Testis (tissue), 3 donors: ENCODE results near the gene TMEM114. TPM values are rescaled to one million over a fixed set of nuclear protein-coding genes. Genes with fewer than 3 reads are reported as not detected.
"Not testable (repeated sequence)": the region's sequence is repeated elsewhere in the genome, so short reads cannot be mapped to it uniquely, and the experiment has no call there.

Experiments used
- DNase-seq: peaks from one replicate; pipeline ENCODE4 v3.0.0-alpha.2; 2019
- H3K27ac ChIP-seq, 2 donors: fragments of 200-600 bp; sonication (generic); one replicate each; pipeline ENCODE4 v1.5.1; 2019
- H3K27me3 ChIP-seq: fragments of 200-600 bp; sonication (generic); one replicate; pipeline ENCODE4 v1.5.1; 2019
- H3K36me3 ChIP-seq: fragments of 200-600 bp; sonication (generic); one replicate; pipeline ENCODE4 v1.5.1; 2017; ENCODE audit warnings: low read depth; ENCODE audit errors: missing control alignments
- H3K4me1 ChIP-seq: fragments of 200-600 bp; sonication (generic); one replicate; pipeline ENCODE4 v1.5.1; 2019
- H3K4me3 ChIP-seq, 2 donors: fragments of 200-600 bp; sonication (generic); one replicate each; pipeline ENCODE4 v1.5.1; 2017 to 2019
- H3K9me3 ChIP-seq: fragments of 200-600 bp; sonication (generic); one replicate; pipeline ENCODE4 v1.5.1; 2017
- POLR2A ChIP-seq: fragments of 450-650 bp; IDR thresholded peaks from one replicate; pipeline ENCODE4 v1.6.1; 2017; ENCODE audit warnings: antibody characterized with exemption, mild to moderate bottlenecking, moderate library complexity
- WGBS, 2 donors: methylation state at CpG; one replicate each; pipeline ENCODE4 v1.1.5; 2018; 5-methylcytosine and 5-hydroxymethylcytosine counted together
- intact Hi-C: fragments of 100-400 bp; cut with DNase I; formaldehyde crosslinking; loops from one replicate; pipeline ENCODE4 v1.15.1; 2023; ENCODE audit warnings: low total_unique reads
- polyA plus RNA-seq: library from polyadenylated mRNA; stranded (reverse); fragments of 350-450 nt; fragmentation: Illumina TruSeq; extraction: RNeasy Lipid Tissue Mini Kit (QIAGEN cat#74804); gene quantifications from one replicate; pipeline ENCODE4 v1.2.3, GENCODE V29; 2014; ENCODE audit warnings: low read depth, low replicate concordance; ENCODE audit not compliant: insufficient read depth
- total RNA-seq, 2 donors: library from RNA; depleted of rRNA; stranded (reverse); fragments of >200 nt; gene quantifications; one replicate each; pipeline ENCODE4 v1.2.3, GENCODE V29; 2016
- TF ChIP-seq, protein P1 (sequence below), 3 experiments: fragments of 450-650 bp in 2 of 3; fragments of 200-600 bp in 1 of 3; sonication (generic) in 1 of 3; IDR thresholded peaks; one replicate each; pipeline ENCODE4 v1.5.1; 2016 to 2019; ENCODE audit warnings: antibody characterized with exemption in 3 of 3, mild to moderate bottlenecking in 2 of 3, moderate library complexity in 1 of 3

The TMEM114 gene
- total and polyA plus RNA-seq, 3 donors from 2014 or later = not detected

DNA sequence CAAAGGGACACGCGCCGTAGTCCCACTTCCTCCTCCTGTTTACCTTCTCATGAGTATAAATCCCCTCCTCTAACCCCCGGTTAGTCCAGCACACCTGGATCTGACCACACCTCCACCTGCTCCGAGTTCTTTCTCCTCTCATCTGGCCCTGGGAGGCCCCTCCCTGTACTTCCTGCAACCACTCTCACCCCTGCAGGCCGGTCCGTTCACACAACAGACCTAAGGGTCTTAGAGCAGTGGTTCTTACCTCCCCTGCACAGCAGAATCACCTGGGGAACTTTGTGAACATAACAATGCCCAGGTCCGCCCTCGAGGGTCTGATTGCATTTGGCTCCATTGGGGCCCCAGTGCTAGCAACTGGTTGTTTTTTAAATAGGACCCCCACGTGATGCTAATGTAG is 24.8 kb downstream of the TMEM114 start:
- H3K9me3 ChIP-seq = no peaks in the 10 kb centered on the region
- intact Hi-C loops = loop anchor here (10.0 kb wide), 1 partner anchor 319 kb away; the partner anchor contains the start of gene LITAFD
- TF ChIP-seq, protein P1, sequence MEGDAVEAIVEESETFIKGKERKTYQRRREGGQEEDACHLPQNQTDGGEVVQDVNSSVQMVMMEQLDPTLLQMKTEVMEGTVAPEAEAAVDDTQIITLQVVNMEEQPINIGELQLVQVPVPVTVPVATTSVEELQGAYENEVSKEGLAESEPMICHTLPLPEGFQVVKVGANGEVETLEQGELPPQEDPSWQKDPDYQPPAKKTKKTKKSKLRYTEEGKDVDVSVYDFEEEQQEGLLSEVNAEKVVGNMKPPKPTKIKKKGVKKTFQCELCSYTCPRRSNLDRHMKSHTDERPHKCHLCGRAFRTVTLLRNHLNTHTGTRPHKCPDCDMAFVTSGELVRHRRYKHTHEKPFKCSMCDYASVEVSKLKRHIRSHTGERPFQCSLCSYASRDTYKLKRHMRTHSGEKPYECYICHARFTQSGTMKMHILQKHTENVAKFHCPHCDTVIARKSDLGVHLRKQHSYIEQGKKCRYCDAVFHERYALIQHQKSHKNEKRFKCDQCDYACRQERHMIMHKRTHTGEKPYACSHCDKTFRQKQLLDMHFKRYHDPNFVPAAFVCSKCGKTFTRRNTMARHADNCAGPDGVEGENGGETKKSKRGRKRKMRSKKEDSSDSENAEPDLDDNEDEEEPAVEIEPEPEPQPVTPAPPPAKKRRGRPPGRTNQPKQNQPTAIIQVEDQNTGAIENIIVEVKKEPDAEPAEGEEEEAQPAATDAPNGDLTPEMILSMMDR (IDR thresholded peaks at IDR 0.05) = no peak
- TF ChIP-seq POLR2A = no peak

DNA sequence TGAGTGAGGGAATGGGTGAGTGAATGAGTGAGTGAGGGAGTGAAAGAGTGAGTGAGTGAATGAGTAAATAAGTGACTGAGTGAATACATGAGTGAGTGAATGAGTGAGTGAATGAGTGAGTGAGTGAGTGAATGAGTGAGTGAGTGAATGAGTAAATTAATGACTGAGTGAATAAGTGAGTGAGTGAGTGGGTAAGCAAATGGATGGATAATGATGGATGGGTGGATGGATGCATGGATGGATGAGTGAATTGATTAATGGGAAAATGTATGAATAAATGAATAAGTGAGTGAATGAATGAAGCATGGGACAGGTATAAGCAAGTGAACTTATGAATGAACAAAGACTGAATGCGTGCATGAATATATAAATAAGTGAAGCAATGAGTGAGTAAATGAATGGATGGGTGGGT is 25.4 kb downstream of the TMEM114 start:
- no peak for TF ChIP-seq POLR2A
- TF ChIP-seq, protein P1 (IDR thresholded peaks at IDR 0.05) = no peak
- H3K4me3 ChIP-seq = no peak overlapping the region
- no peak overlapping the region for H3K27ac ChIP-seq
- no peaks in the 10 kb centered on the region for H3K36me3 ChIP-seq
- WGBS, 2 donors = 55 to 71% methylated on average over 1 of the region's 1 CpG
- H3K9me3 ChIP-seq = no peaks in the 10 kb centered on the region
- no peaks in the 10 kb centered on the region for H3K4me1 ChIP-seq
- intact Hi-C loops = loop anchor here (10.0 kb wide), 1 partner anchor 320 kb away; the partner anchor contains the start of gene LITAFD
- DNase-seq = no peak
- H3K27me3 ChIP-seq = no peaks in the 10 kb centered on the region

More for the DNA sequence above, 24.8 kb downstream of the TMEM114 start:
- no peaks in the 10 kb centered on the region for H3K4me1 ChIP-seq
- DNase-seq = no peak
- no peak overlapping the region for H3K27ac ChIP-seq
- no peak overlapping the region for H3K4me3 ChIP-seq
- no peaks in the 10 kb centered on the region for H3K36me3 ChIP-seq
- no peaks in the 10 kb centered on the region for H3K27me3 ChIP-seq
- WGBS, 2 donors = 6 to 12% methylated on average over 10 of the region's 10 CpGs

DNA sequence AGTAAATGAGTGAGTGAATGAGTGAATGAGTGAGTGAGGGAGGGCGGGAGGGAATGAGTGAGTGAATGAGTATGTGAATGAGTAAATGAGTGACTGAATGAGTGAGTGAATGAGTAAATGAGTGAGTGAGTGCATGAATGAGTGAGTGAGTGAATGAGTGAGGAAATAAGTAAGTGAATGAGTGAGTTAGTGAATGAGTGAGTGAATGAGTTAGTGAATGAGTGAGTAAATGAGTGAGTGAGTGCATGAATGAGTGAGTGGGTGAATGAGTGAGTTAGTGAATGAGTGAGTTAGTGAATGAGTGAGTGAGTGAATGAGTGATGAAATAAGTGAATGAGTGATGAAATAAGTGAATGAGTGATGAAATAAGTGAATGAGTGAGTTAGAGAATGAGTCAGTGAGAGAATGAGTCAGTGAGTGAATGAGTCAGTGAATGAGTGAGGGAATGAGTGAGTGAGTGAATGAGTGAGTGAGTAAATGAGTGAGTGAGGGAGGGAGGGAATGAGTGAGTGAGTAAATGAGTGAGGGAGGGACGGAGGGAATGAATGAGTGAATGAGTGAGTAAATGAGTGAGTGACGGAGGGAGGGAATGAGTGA is 26.3 kb downstream of the TMEM114 start:
- intact Hi-C loops = loop anchor here (10.0 kb wide), 1 partner anchor 321 kb away; the partner anchor contains the start of gene LITAFD
- not testable (repeated sequence) for DNase-seq, H3K27me3 ChIP-seq, H3K36me3 ChIP-seq, H3K4me3 ChIP-seq, H3K4me1 ChIP-seq, H3K27ac ChIP-seq, H3K9me3 ChIP-seq
- whole genome bisulfite sequencing, 2 donors = 51 to 86% methylated on average over 3 of the region's 3 CpGs

DNA sequence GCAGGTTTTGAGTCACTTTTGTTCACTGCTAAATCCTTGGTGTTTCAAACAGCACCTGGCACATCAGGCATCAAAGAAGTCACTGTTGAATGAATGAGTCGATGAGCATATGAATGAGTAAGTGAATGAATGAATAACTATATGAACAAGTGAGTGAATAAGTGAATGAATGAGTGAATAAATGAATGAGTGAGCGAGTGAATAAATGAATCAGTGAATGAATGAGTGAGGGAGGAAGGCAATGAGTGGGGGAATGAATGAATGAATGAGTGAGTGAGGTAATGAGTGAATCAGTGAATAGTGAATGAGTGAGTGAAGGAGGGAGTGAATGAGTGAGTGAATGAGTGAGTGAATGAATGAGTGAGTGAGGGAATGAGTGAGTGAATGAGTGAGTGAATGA is 28.8 kb downstream of the TMEM114 start:
- no peak for DNase-seq
- Histone ChIP-seq H3K4me3 (no peak overlapping the region), H3K27me3 (no peaks in the 10 kb centered on the region), H3K9me3 (no peaks in the 10 kb centered on the region), H3K27ac (no peak overlapping the region), H3K36me3 (no peaks in the 10 kb centered on the region), H3K4me1 (no peaks in the 10 kb centered on the region)
- intact Hi-C loops = loop anchor here (10.0 kb wide), 1 partner anchor 323 kb away; the partner anchor contains the start of gene LITAFD
- WGBS, 2 donors = 74 to 86% methylated on average over 2 of the region's 2 CpGs
- TF ChIP-seq POLR2A = no peak
- TF ChIP-seq, protein P1 (IDR thresholded peaks at IDR 0.05) = no peak

DNA sequence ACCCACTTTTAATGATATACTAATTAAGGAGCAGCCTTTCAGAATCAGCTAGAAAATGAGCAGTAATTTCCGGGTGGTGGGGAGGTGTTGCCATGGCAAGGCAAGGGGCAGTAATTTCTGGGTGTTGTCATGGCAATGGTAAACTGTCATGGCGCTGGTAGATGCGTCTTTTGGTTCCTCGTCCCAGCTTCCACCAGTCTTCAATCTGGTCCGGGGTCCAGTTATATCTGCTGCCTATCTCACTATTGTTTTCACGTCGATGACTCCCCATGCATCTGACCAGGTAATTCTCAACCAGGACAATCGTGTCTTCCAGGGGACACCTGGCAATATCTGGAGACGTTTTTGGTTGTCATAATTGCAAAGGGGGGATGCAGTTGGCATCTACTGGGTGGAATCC is 34.9 kb downstream of the TMEM114 start:
- H3K27ac ChIP-seq = no peak overlapping the region
- DNase-seq = no peak
- H3K9me3 ChIP-seq = no peaks in the 10 kb centered on the region
- no peak overlapping the region for H3K4me3 ChIP-seq
- intact Hi-C loops = no loop called here
- TF ChIP-seq, protein P1 (IDR thresholded peaks at IDR 0.05) = no peak
- TF ChIP-seq POLR2A = no peak
- no peaks in the 10 kb centered on the region for H3K36me3 ChIP-seq
- H3K27me3 ChIP-seq = no peaks in the 10 kb centered on the region
- H3K4me1 ChIP-seq = no peaks in the 10 kb centered on the region
- 80 to 87% methylated on average over 9 of the region's 9 CpGs for WGBS, 2 donors
